HL-60 (cell line): ENCODE measurements around the gene NACC2.

Experiments used
- DNase-seq, 2 experiments: peaks; one replicate each; pipeline ENCODE4 v3.0.0-alpha.2; 2010 to 2020; ENCODE audit warnings: low read depth in 1 of 2, low spot score in 1 of 2
- H3K27ac ChIP-seq: fragments of 250-450 bp; sonication (Bioruptor Pico); replicated peaks from 2 replicates; pipeline ENCODE4 v1.5.1; 2020; ENCODE audit warnings: mild to moderate bottlenecking, moderate library complexity
- H3K27me3 ChIP-seq: fragments of 250-450 bp; sonication (Bioruptor Pico); 2 replicates; pipeline ENCODE4 v1.5.1; 2021; ENCODE audit warnings: mild to moderate bottlenecking, moderate library complexity; ENCODE audit not compliant: insufficient read depth, poor library complexity, severe bottlenecking
- H3K4me3 ChIP-seq: replicated peaks from 2 replicates; pipeline ENCODE4 v1.5.1; 2011; ENCODE audit warnings: mild to moderate bottlenecking, control low read depth, low read length; ENCODE audit not compliant: insufficient read depth
- GABPA ChIP-seq: IDR thresholded peaks from 2 replicates; pipeline ENCODE4 v1.6.1; 2012; ENCODE audit warnings: low read depth
- POLR2AphosphoS5 ChIP-seq: IDR thresholded peaks from 2 replicates; pipeline ENCODE4 v1.6.1; 2012; ENCODE audit warnings: low read depth
- SPI1 ChIP-seq: IDR thresholded peaks from 2 replicates; pipeline ENCODE4 v1.6.1; 2012; ENCODE audit warnings: low read depth, mild to moderate bottlenecking, borderline replicate concordance
- TF ChIP-seq, protein P1 (sequence below): IDR thresholded peaks from one replicate; pipeline ENCODE4 v1.5.1; 2011; ENCODE audit warnings: low read length, control low read depth, inconsistent platforms; ENCODE audit not compliant: insufficient read depth
- TF ChIP-seq, protein P2 (sequence below): IDR thresholded peaks from 2 replicates; pipeline ENCODE4 v1.6.1; 2012; ENCODE audit warnings: low read depth; ENCODE audit not compliant: insufficient replicate concordance

The NACC2 gene

DNA sequence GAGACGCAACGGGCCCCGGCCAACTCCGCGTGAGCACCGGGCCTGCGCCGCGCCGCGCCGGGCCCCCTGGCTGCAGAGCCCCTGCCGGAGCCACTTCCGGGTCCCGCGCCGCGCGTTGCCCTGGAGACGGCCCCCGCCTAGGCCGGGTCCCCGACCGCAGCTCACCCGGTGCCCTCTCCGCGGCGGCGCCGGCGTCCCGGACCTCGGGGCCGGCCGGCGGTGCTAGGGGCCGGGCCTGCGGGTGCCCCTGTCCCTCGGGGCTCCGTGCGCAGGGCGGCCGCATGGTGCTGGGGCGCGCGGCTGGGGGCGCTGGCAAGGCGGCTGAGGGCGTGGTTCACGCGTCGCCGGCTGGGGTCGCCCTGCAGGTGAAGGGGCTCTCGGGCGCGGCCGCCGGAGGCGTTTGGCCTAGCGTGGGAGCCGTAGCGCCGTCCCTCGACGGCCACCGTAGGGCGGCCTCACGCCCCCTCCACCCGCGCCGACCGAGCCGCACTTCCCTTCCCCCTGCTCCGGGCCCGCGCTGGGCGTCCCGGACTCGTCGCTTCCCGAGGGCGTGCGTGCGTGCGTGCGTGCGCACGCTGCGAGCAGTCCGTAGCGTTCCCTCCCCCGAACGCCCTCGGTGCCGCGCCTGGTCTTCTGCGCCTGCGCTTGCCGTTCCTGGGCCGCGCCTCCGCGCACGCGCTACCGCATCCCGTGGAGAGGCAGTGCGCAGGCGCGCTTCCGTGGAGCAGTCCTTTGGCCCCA is 23.4 kb upstream of the NACC2 start, which contains the start of gene TMEM250:
TMEM250 (minus strand) TSS at position 556 of the 741 bp plus-strand sequence. CDS start 1,975 bp downstream, outside the sequence.
- H3K27ac ChIP-seq: peak within 1 kb of the TSS; percentile 94
- H3K4me3 ChIP-seq: peak within 1 kb of the TSS; percentile 74
- TF ChIP-seq, protein P1, sequence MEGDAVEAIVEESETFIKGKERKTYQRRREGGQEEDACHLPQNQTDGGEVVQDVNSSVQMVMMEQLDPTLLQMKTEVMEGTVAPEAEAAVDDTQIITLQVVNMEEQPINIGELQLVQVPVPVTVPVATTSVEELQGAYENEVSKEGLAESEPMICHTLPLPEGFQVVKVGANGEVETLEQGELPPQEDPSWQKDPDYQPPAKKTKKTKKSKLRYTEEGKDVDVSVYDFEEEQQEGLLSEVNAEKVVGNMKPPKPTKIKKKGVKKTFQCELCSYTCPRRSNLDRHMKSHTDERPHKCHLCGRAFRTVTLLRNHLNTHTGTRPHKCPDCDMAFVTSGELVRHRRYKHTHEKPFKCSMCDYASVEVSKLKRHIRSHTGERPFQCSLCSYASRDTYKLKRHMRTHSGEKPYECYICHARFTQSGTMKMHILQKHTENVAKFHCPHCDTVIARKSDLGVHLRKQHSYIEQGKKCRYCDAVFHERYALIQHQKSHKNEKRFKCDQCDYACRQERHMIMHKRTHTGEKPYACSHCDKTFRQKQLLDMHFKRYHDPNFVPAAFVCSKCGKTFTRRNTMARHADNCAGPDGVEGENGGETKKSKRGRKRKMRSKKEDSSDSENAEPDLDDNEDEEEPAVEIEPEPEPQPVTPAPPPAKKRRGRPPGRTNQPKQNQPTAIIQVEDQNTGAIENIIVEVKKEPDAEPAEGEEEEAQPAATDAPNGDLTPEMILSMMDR: no peak
- TF ChIP-seq SPI1: peak; percentile 86
- TF ChIP-seq, protein P2, sequence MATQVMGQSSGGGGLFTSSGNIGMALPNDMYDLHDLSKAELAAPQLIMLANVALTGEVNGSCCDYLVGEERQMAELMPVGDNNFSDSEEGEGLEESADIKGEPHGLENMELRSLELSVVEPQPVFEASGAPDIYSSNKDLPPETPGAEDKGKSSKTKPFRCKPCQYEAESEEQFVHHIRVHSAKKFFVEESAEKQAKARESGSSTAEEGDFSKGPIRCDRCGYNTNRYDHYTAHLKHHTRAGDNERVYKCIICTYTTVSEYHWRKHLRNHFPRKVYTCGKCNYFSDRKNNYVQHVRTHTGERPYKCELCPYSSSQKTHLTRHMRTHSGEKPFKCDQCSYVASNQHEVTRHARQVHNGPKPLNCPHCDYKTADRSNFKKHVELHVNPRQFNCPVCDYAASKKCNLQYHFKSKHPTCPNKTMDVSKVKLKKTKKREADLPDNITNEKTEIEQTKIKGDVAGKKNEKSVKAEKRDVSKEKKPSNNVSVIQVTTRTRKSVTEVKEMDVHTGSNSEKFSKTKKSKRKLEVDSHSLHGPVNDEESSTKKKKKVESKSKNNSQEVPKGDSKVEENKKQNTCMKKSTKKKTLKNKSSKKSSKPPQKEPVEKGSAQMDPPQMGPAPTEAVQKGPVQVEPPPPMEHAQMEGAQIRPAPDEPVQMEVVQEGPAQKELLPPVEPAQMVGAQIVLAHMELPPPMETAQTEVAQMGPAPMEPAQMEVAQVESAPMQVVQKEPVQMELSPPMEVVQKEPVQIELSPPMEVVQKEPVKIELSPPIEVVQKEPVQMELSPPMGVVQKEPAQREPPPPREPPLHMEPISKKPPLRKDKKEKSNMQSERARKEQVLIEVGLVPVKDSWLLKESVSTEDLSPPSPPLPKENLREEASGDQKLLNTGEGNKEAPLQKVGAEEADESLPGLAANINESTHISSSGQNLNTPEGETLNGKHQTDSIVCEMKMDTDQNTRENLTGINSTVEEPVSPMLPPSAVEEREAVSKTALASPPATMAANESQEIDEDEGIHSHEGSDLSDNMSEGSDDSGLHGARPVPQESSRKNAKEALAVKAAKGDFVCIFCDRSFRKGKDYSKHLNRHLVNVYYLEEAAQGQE: no peak
- TF ChIP-seq POLR2AphosphoS5: peak; percentile 61
- TF ChIP-seq GABPA: no peak

DNA sequence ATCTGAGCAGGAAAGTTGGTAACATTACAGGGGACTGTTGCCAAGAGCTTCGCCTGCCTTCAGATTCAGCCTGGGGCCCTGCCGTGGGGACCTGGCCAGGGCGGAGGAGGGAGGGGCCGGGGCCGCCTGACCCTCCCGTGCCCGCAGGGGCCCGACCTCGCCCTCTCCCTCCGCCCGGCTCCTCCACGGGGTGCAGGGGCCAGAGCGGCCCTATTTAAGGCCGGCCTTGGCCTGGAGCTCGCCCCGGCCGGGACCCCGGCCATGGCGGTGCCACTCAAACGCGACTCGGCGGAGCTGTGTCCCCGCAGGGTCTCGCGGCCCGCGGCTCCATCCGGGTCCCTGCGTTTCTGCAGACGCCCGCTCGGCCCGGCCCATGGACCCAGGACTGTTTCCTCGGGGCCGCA is 22.8 kb upstream of the NACC2 start:
- Histone ChIP-seq H3K27ac (peak overlapping the region; percentile 94), H3K4me3 (peak overlapping the region; percentile 74), H3K27me3 (no peaks in the 10 kb centered on the region)
- DNase-seq: peak in 1 of 2 experiments; percentile 18
- TF ChIP-seq GABPA (no peak), SPI1 (no peak), POLR2AphosphoS5 (no peak; the same call in 1 of the 2 replicates)
- TF ChIP-seq, protein P1: no peak
- TF ChIP-seq, protein P2: no peak

More for the DNA sequence above, 23.4 kb upstream of the NACC2 start, which contains the start of gene TMEM250:
- DNase-seq: peak; percentile 95 to 97
- H3K27me3 ChIP-seq: no peaks in the 10 kb centered on the region

DNA sequence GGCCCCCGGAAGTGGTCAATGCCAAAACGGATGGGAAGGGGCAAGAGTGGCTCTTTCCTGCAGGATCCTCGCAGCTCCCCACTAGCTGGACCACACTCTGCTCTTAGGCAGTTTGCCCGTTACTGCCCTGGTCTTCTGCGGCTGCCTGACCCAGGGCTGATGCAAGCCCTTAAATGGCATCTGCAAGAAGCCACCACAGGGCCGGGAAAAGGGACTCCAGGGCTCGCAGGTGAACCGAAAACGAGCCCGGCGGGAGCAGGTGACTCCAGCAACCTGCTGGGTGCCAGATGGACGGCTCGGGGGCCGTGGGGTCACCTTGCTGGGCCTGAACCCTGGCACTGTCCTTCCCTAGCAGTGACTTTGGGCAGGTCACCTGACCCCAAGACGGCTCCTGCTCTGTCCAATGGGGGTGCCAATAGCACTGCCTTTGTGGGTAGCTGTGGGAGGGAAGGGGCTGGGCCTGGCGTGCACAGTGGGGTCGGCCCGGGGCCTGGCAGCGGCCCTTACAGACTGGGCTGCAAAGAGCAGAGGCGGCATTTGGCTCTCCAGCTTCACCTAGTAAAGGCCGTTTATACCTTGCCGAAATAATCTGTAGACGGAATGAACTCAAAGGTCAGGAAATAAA is 22.3 kb upstream of the NACC2 start:
- Histone ChIP-seq H3K4me3 (peak overlapping the region; percentile 74), H3K27ac (peak overlapping the region; percentile 94), H3K27me3 (no peaks in the 10 kb centered on the region)
- TF ChIP-seq, protein P1: no peak
- TF ChIP-seq POLR2AphosphoS5 (no peak), GABPA (no peak), SPI1 (no peak)
- TF ChIP-seq, protein P2: no peak
- DNase-seq: peak in 1 of 2 experiments; percentile 46
